ENCODE results near the gene ACKR4.
"Not testable (repeated sequence)": the region's sequence is repeated elsewhere in the genome, so short reads cannot be mapped to it uniquely, and the experiment has no call there.

Gene ACKR4

DNA sequence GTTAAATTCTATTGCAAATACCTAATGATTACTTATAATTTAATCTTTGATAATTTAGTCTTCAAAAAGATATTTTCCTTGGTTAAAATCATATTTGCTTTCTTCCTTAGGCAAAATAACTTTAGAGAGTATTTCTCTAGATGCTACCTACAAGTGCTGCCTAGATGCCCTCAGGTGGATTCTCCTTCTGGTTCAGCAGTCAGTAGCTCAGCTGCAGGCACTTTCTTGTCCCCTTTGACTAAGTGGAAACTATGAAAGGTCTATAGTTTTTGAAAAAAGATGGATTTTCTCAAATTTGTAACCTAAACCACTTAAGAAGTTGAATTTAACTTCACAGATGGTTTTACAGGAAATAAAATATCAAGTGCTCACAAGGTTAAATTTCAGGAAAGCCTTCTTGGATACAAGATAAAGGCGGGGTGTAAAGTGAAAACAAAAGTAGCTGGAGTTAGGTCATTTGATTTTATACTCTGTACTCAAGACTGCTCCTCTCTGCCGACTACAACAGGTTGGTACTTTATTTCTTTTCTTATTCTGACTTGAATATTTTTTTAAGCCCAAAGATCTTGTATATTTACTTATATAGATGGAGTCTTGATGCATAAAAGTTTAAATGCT is at the start of gene ACKR4:
ACKR4 (plus strand) TSS at position 455 of the 618 bp plus-strand sequence. CDS start 3,128 bp downstream, outside the sequence.
- Histone ChIP-seq H3K36me3 (ENCODE audit: control insufficient read depth, low read depth, low read length) (no peaks in the 10 kb centered on the region), H3K4me3 (ENCODE audit: low read length) (no peak within 1 kb of the TSS), H3K9ac (ENCODE audit: low read length) (no peak within 1 kb of the TSS), H3K4me1 (ENCODE audit: control insufficient read depth, low read depth, low read length) (no peaks in the 10 kb centered on the region), H3K27ac (ENCODE audit: low read length) (no peak within 1 kb of the TSS), H3K27me3 (ENCODE audit: control insufficient read depth, insufficient read depth, low read length) (no peaks in the 10 kb centered on the region), H3K9me3 (ENCODE audit: control insufficient read depth, low read depth, low read length) (no peaks in the 10 kb centered on the region)

DNA sequence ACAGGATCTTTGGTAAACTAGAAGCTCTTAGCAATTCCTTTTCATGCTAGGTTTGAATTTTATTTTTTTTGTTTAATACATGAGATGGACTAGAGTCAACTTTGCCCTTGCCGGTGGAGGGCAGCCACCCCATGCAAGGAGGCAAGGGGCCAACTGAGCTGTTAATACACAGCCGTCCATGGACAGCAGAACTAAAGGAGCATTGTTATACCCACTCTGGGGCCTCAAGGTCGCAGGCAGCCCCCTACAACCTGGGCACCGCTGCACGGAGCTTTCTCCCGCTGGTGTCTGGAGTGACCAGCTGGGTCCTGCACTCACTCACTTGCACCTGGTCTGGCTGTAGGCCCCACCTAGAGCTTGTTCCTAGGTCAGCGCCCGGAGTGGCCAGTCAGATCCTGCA is 47.9 kb upstream of the ACKR4 start:
- Histone ChIP-seq H3K9ac (ENCODE audit: low read length) (no peak overlapping the region), H3K4me1 (ENCODE audit: control insufficient read depth, low read depth, low read length) (no peaks in the 10 kb centered on the region), H3K9me3 (ENCODE audit: control insufficient read depth, low read depth, low read length) (no peaks in the 10 kb centered on the region), H3K36me3 (ENCODE audit: control insufficient read depth, low read depth, low read length) (no peaks in the 10 kb centered on the region), H3K27me3 (ENCODE audit: control insufficient read depth, insufficient read depth, low read length) (no peaks in the 10 kb centered on the region), H3K4me3 (ENCODE audit: low read length) (no peak overlapping the region), H3K27ac (ENCODE audit: low read length) (no peak overlapping the region)

DNA sequence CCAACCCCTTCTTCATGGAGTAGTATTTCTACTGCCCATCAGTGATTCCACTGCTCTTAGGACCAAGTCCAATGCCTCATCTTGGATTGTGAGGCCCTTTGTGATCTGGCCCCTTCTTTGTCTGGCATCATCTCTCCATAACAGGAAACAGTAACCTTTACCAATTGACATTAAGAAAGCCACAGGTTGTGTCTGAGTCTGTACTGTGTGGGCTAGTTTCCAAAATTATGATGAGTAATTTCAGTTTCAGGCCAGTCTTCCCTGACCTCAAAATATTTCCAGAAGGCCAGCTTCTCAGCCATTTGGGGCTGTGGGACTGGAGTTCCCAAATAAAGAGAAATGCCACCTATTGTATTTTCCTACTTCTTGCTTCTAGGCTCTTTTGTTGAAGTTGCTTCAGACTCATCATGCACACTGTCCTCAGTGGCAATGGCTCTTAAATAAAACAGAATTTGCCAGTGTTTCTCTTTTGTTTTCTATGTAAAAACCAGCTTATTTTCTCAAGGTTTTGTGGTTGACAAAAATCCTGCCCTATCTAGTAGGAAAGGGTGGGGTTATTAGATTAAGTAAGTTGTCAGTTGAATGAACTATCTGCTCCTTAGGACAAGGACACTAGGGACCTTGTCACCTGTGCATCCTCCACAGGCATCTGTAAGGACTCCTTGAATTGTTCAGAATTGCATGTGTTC is 47.0 kb upstream of the ACKR4 start:
- no peak overlapping the region for H3K9ac ChIP-seq (ENCODE audit: low read length)

DNA sequence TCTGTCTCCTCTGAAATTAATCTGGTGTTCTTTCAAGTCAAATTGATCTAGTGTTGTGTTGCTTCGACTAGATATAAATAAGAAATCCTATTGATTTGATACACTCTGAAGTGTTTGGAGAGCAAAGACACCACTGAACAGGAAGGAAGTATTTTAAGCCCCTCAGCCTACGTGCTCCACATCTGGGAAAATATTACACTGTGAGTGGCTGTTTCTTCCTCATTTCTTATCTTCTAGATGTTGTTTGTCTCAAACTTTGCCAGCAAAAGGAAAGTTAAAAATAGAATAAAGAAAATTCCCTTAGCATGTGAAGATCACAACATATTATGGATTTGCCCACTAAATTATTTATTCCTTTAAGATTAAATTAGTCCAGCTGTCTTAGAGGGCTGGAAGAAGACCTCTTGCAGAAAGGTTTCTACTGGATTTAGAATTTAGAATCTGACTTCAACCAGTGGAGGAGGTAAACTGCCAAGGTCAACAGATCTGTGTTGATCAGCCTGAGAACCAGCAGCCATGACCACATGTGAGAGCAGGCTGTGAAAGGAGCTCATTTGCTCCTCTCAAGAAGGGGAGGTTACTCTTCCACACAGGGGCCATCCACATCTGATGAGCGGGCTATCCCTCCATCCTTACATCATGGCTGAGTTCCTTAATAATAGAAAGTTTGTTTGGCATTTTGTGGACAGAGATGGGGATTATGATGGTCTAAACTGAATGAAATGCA is 46.3 kb upstream of the ACKR4 start:
- no peak overlapping the region for H3K27ac ChIP-seq (ENCODE audit: low read length)

More for the DNA sequence above, 47.0 kb upstream of the ACKR4 start:
- H3K27me3 ChIP-seq (ENCODE audit: control insufficient read depth, insufficient read depth, low read length): no peaks in the 10 kb centered on the region
- H3K4me3 ChIP-seq (ENCODE audit: low read length): no peak overlapping the region
- no peaks in the 10 kb centered on the region for H3K36me3 ChIP-seq (ENCODE audit: control insufficient read depth, low read depth, low read length)
- H3K9me3 ChIP-seq (ENCODE audit: control insufficient read depth, low read depth, low read length): no peaks in the 10 kb centered on the region
- H3K27ac ChIP-seq (ENCODE audit: low read length): no peak overlapping the region
- H3K4me1 ChIP-seq (ENCODE audit: control insufficient read depth, low read depth, low read length): peaks cover 6% of the 10 kb centered on the region

DNA sequence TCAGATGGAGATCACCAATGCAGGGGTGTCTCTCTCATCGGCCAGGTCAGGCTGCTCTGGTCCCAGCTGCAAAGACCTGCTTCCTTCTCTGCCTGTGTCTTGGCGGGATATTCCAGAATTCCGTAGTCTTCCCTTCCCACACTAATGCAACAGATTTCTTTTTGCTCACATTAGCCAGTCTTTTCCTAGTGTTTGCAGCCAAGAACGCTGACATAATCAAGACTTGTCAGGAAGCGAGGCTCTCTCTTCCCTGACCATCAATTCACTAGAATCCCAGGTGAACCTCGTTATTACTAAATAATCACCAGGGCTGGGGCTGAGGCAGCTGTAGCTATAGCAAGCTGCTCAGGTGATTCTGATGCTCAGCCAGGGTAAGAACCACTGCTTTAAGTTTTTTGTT is 43.2 kb upstream of the ACKR4 start:
- Histone ChIP-seq H3K4me1 (ENCODE audit: control insufficient read depth, low read depth, low read length) (peaks cover 6% of the 10 kb centered on the region), H3K27ac (ENCODE audit: low read length) (no peak overlapping the region), H3K4me3 (ENCODE audit: low read length) (no peak overlapping the region), H3K27me3 (ENCODE audit: control insufficient read depth, insufficient read depth, low read length) (no peaks in the 10 kb centered on the region), H3K36me3 (ENCODE audit: control insufficient read depth, low read depth, low read length) (no peaks in the 10 kb centered on the region), H3K9me3 (ENCODE audit: control insufficient read depth, low read depth, low read length) (no peaks in the 10 kb centered on the region), H3K9ac (ENCODE audit: low read length) (no peak overlapping the region)

More for the DNA sequence above, 46.3 kb upstream of the ACKR4 start:
- H3K9ac ChIP-seq (ENCODE audit: low read length): no peak overlapping the region
- no peaks in the 10 kb centered on the region for H3K9me3 ChIP-seq (ENCODE audit: control insufficient read depth, low read depth, low read length)
- no peaks in the 10 kb centered on the region for H3K36me3 ChIP-seq (ENCODE audit: control insufficient read depth, low read depth, low read length)
- H3K4me1 ChIP-seq (ENCODE audit: control insufficient read depth, low read depth, low read length): peaks cover 6% of the 10 kb centered on the region
- H3K4me3 ChIP-seq (ENCODE audit: low read length): no peak overlapping the region
- H3K27me3 ChIP-seq (ENCODE audit: control insufficient read depth, insufficient read depth, low read length): no peaks in the 10 kb centered on the region

DNA sequence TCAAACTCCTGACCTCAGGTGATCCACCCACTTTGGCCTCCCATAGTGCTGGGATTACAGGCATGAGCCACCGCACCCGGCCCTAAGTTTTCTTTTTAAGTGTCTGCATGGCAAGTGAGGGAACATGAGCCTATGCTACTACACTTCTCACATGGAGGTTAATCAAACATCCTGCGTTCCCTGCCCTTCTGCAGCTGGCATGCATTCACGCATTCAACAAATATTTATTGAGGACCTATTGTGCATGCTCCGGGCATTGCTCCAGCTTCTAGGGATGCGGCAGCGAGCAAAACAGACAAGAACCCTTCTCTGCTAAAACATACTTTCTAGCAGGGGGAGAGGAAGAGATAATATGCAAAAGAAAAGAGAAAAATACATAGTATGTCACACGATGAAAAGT is 42.6 kb upstream of the ACKR4 start:
- H3K9ac ChIP-seq (ENCODE audit: low read length): no peak overlapping the region
- H3K27me3 ChIP-seq (ENCODE audit: control insufficient read depth, insufficient read depth, low read length): no peaks in the 10 kb centered on the region
- H3K27ac ChIP-seq (ENCODE audit: low read length): no peak overlapping the region
- H3K4me3 ChIP-seq (ENCODE audit: low read length): no peak overlapping the region
- H3K36me3 ChIP-seq (ENCODE audit: control insufficient read depth, low read depth, low read length): no peaks in the 10 kb centered on the region
- no peaks in the 10 kb centered on the region for H3K9me3 ChIP-seq (ENCODE audit: control insufficient read depth, low read depth, low read length)
- peaks cover 6% of the 10 kb centered on the region for H3K4me1 ChIP-seq (ENCODE audit: control insufficient read depth, low read depth, low read length)

DNA sequence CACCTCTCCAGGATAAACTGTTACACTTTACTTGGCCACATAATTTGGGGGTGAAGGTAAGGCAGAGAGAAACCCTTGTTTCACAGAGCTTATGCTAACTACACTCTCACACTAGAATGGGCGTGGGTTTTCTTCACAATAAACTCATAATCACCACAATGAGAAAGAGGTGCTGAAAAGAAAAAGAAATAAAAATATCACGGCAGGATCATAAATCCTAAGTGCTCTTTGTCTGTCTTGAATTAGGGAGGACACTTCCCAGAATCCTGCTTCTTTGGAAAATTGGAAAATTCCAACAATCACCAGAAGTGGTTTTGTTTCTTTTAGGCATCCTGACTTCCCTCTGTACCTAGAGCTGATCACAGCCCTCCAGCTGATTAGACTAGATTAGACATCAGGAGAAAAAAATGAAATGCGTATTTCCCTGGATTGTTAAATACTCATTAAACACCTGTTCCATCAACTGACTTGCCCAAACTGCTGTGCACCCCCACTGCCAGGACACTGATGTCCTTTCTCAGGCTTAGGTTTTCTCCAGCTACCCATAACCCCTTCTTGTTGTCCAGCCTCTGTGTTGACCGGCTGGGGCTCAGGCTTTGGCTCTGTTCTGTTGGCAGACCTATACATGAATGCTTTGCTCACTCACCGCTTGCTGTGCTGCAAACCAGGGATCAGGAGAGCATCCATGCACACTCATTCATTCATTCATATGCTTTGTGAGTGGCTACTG is 41.6 kb upstream of the ACKR4 start:
- no peak overlapping the region for H3K4me3 ChIP-seq (ENCODE audit: low read length)
- H3K27me3 ChIP-seq (ENCODE audit: control insufficient read depth, insufficient read depth, low read length): no peaks in the 10 kb centered on the region
- no peak overlapping the region for H3K27ac ChIP-seq (ENCODE audit: low read length)
- H3K9me3 ChIP-seq (ENCODE audit: control insufficient read depth, low read depth, low read length): no peaks in the 10 kb centered on the region
- no peak overlapping the region for H3K9ac ChIP-seq (ENCODE audit: low read length)
- H3K4me1 ChIP-seq (ENCODE audit: control insufficient read depth, low read depth, low read length): peaks cover 6% of the 10 kb centered on the region
- no peaks in the 10 kb centered on the region for H3K36me3 ChIP-seq (ENCODE audit: control insufficient read depth, low read depth, low read length)

DNA sequence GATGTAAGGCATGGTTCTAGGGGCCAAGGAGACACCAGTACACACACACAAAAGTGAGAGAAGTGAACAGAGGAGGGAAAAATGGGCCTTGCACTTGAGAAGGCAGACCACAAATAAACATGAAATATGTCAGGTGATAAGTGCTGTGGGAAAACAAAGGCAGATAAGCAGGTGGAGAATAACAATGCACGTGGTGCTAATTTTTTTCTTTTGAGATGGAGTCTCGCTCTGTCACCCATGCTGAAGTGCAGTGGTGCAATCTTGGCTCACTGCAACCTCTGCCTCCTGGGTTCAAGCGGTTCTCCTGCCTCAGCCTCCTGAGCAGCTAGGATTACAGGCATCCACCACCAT is 41.1 kb upstream of the ACKR4 start:
- H3K9ac ChIP-seq (ENCODE audit: low read length); H3K9me3 ChIP-seq (ENCODE audit: control insufficient read depth, low read depth, low read length); H3K4me3 ChIP-seq (ENCODE audit: low read length): not testable (repeated sequence)

DNA sequence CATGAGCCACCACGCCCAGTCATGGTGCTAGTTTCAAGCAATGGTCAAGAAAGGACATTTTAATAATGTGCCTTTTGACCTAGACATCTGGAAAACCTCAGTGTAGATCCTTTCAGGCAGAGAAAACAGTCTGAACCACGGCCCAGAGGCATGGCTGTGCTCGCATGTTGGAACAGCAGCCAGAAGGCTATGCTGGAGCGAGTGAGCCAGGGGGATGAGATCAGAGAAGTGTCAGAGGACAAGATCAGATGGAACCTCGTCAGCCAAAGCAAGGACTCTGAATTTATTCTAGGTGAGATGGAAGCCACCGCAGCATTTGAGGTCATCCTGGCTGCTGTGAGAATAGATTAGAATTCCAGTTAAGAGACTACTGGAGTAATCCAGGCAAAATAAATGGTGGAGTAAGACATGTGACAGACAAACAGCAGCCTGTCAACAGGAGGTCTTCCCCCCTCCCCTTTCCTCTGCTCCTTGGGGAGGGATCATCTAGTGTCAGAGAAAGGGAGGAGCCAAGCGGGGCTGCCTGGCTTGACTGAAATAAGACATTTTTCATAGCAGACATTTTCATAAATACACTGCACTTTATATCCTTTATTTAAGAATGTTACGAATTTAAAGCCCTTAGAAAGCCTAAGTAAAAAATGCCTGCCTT is 40.4 kb upstream of the ACKR4 start:
- Histone ChIP-seq H3K4me3 (ENCODE audit: low read length) (no peak overlapping the region), H3K9me3 (ENCODE audit: control insufficient read depth, low read depth, low read length) (no peaks in the 10 kb centered on the region), H3K4me1 (ENCODE audit: control insufficient read depth, low read depth, low read length) (peaks cover 13% of the 10 kb centered on the region), H3K9ac (ENCODE audit: low read length) (no peak overlapping the region), H3K27me3 (ENCODE audit: control insufficient read depth, insufficient read depth, low read length) (no peaks in the 10 kb centered on the region), H3K27ac (ENCODE audit: low read length) (no peak overlapping the region), H3K36me3 (ENCODE audit: control insufficient read depth, low read depth, low read length) (no peaks in the 10 kb centered on the region)

More for the DNA sequence above, 41.1 kb upstream of the ACKR4 start:
- H3K27me3 ChIP-seq (ENCODE audit: control insufficient read depth, insufficient read depth, low read length); H3K27ac ChIP-seq (ENCODE audit: low read length); H3K4me1 ChIP-seq (ENCODE audit: control insufficient read depth, low read depth, low read length); H3K36me3 ChIP-seq (ENCODE audit: control insufficient read depth, low read depth, low read length): not testable (repeated sequence)

DNA sequence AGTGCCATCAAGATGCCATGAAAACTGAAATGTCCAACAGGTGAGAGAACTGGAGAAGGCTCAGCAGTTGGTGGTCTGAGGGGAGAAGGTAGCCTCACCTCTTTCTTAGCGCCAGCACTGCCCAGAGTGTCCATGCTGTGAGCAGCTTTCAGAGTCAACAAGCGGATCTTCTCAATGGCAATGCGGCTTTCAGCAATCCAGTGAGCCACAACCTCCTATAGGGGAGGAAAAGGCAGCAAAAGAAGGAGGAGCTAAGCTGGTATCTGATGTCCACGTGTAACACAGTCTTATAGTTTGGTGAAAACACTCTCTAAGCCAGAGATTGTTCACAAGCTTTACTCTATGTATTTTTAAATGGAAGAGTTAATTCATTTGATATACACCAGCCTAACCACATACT is 36.1 kb upstream of the ACKR4 start:
- no peaks in the 10 kb centered on the region for H3K27me3 ChIP-seq (ENCODE audit: control insufficient read depth, insufficient read depth, low read length)
- H3K36me3 ChIP-seq (ENCODE audit: control insufficient read depth, low read depth, low read length): no peaks in the 10 kb centered on the region
- no peak overlapping the region for H3K27ac ChIP-seq (ENCODE audit: low read length)
- H3K9me3 ChIP-seq (ENCODE audit: control insufficient read depth, low read depth, low read length): no peaks in the 10 kb centered on the region
- peaks cover 7% of the 10 kb centered on the region for H3K4me1 ChIP-seq (ENCODE audit: control insufficient read depth, low read depth, low read length)
- no peak overlapping the region for H3K9ac ChIP-seq (ENCODE audit: low read length)
- no peak overlapping the region for H3K4me3 ChIP-seq (ENCODE audit: low read length)

DNA sequence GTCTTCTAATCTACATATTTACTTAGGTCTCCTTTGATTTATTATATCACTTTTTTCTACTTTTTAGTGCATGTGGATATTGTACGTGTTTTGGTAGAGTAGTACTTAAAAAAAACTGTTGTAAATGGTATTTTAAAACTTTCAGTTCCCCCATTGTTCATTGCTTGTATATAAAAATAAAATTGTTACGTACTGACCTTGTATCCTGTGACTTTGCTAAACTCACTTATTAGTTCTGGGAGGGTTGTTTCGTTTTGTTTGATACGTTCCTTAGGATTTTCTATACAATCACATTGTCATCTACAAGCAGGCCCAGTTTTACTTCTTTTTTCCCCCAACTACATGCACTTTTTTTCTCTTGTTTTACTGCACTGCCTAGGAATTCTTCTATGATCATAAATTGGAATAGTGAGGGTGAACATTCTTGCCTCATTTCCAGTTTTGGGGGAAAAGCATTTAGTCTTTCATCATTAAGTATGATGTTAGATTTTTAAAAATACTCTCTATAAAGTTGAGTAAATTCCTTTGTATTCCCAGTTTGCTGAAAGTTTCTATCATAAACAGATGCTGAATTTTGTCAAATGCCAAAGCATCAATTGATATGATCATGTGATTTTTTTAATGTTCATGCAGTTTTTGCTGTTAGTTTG is 33.5 kb upstream of the ACKR4 start:
- Histone ChIP-seq H3K4me1 (ENCODE audit: control insufficient read depth, low read depth, low read length) (peaks cover 7% of the 10 kb centered on the region), H3K9ac (ENCODE audit: low read length) (no peak overlapping the region), H3K27ac (ENCODE audit: low read length) (no peak overlapping the region), H3K9me3 (ENCODE audit: control insufficient read depth, low read depth, low read length) (no peaks in the 10 kb centered on the region), H3K4me3 (ENCODE audit: low read length) (no peak overlapping the region), H3K36me3 (ENCODE audit: control insufficient read depth, low read depth, low read length) (no peaks in the 10 kb centered on the region), H3K27me3 (ENCODE audit: control insufficient read depth, insufficient read depth, low read length) (no peaks in the 10 kb centered on the region)

Data from iPS-18a (cell line).